Subcutaneous adipose tissue (tissue), 4 donors: ENCODE measurements around the gene DGKB. TPM values are rescaled to one million over a fixed set of nuclear protein-coding genes. Genes with fewer than 3 reads are reported as not detected.

Experiments used
- CTCF ChIP-seq: fragments of 450-650 bp; IDR thresholded peaks from one replicate; pipeline ENCODE4 v1.5.1; 2016; ENCODE audit warnings: low read depth, mild to moderate bottlenecking, control low read depth, antibody characterized with exemption, moderate library complexity
- total RNA-seq, 4 donors: library from RNA; depleted of rRNA; stranded (reverse); fragments of >200 nt; gene quantifications; one replicate each; pipeline ENCODE4 v1.1.0, GENCODE V29; 2016

DGKB gene
- total RNA-seq, 4 donors from 2014 or later, result 0.17 TPM; not detected in 3

GRCh38 chr7:14687777-14688176 is 214.8 kb downstream of the DGKB start:
- TF ChIP-seq CTCF, result no peak

- no peak for TF ChIP-seq CTCF
Measured at GRCh38 chr7:14687241-14687640, 215.3 kb downstream of the DGKB start.

GRCh38 chr7:14685167-14685566 is 217.4 kb downstream of the DGKB start:
- TF ChIP-seq CTCF, result no peak

- no peak for TF ChIP-seq CTCF
Measured at GRCh38 chr7:14682910-14683465, 219.6 kb downstream of the DGKB start.

GRCh38 chr7:14676896-14677295 is 225.7 kb downstream of the DGKB start:
- no peak for TF ChIP-seq CTCF

GRCh38 chr7:14673202-14673601 is 229.3 kb downstream of the DGKB start:
- no peak for TF ChIP-seq CTCF

- TF ChIP-seq CTCF, result no peak
Measured at GRCh38 chr7:14666913-14667312, 235.6 kb downstream of the DGKB start.
